Sciatic nerve (tissue), 2 donors: ENCODE data around the gene MEIOB. TPM values are rescaled to one million over a fixed set of nuclear protein-coding genes. Genes with fewer than 3 reads are reported as not detected.
"Not testable (repeated sequence)": the region's sequence is repeated elsewhere in the genome, so short reads cannot be mapped to it uniquely, and the experiment has no call there.

Source experiments
- ATAC-seq: fragments of 200-7000 bp; cut with Tn5 transposase; one replicate; pipeline ENCODE4 v1.9.1; 2020; ENCODE audit warnings: mild to moderate bottlenecking, moderate library complexity
- DNase-seq: peaks from one replicate; pipeline ENCODE4 v3.0.0-alpha.2; 2020; ENCODE audit warnings: low spot score
- intact Hi-C: fragments of 100-400 bp; cut with DNase I; formaldehyde crosslinking; loops from one replicate; pipeline ENCODE4 v1.14.2; 2022
- total RNA-seq: library from RNA; stranded (reverse); fragmentation: NEBNext Ultra II Directional; extraction: Animal tissue kit (Norgen Biotek cat#: 25700); gene quantifications from one replicate; pipeline ENCODE4 v1.2.1, GENCODE V29; 2021
- donor health status: DM: no; HTN: no; CAD: no.
- donor health status: DM: no; HTN: no; CAD: no.

MEIOB gene
- total RNA-seq, 1 donor from 2014 or later = not detected

- intact Hi-C loops = no loop called here
- ATAC-seq = no peak
- no peak for DNase-seq
Measured at GRCh38 chr16:1908184-1908583, 36.2 kb upstream of the MEIOB start.

GRCh38 chr16:1907226-1907860 is 35.4 kb upstream of the MEIOB start:
- DNase-seq (no peak), ATAC-seq (no peak)
- intact Hi-C loops = no loop called here

- intact Hi-C loops = no loop called here
- ATAC-seq = no peak
- no peak for DNase-seq
Measured at GRCh38 chr16:1906846-1907165, 34.8 kb upstream of the MEIOB start.

- no peak for DNase-seq
- intact Hi-C loops = no loop called here
- ATAC-seq = no peak
Measured at GRCh38 chr16:1906055-1906845, 34.3 kb upstream of the MEIOB start.

GRCh38 chr16:1903845-1904840 is 32.2 kb upstream of the MEIOB start:
- no peak for DNase-seq
- ATAC-seq = peak; percentile 52
- intact Hi-C loops = no loop called here

- no peak for DNase-seq
- intact Hi-C loops = no loop called here
- no peak for ATAC-seq
Measured at GRCh38 chr16:1903220-1903574, 31.2 kb upstream of the MEIOB start.

- intact Hi-C loops = no loop called here
- DNase-seq (no peak), ATAC-seq (no peak)
Measured at GRCh38 chr16:1902547-1903219, 30.7 kb upstream of the MEIOB start.

GRCh38 chr16:1900452-1900774 is 28.4 kb upstream of the MEIOB start:
- intact Hi-C loops = no loop called here
- DNase-seq = no peak
- no peak for ATAC-seq

GRCh38 chr16:1899641-1900451 is 27.9 kb upstream of the MEIOB start:
- DNase-seq = no peak
- intact Hi-C loops = no loop called here
- ATAC-seq = no peak

GRCh38 chr16:1897692-1898091 is 25.7 kb upstream of the MEIOB start:
- intact Hi-C loops, DNase-seq, ATAC-seq: not testable (repeated sequence)

- no peak for ATAC-seq
- intact Hi-C loops = no loop called here
- DNase-seq = no peak
Measured at GRCh38 chr16:1895949-1896675, 24.1 kb upstream of the MEIOB start.

GRCh38 chr16:1895068-1895467 is 23.1 kb upstream of the MEIOB start:
- ATAC-seq (no peak), DNase-seq (no peak)
- intact Hi-C loops = no loop called here

GRCh38 chr16:1890708-1891050 is 18.7 kb upstream of the MEIOB start:
- DNase-seq (no peak), ATAC-seq (no peak)
- intact Hi-C loops = loop anchor here (5.0 kb wide), 1 partner anchor 1492 kb away; no protein-coding TSS in a partner anchor

- intact Hi-C loops = loop anchor here (5.0 kb wide), 1 partner anchor 1492 kb away; no protein-coding TSS in a partner anchor
- DNase-seq (no peak), ATAC-seq (no peak)
Measured at GRCh38 chr16:1890024-1890707, 18.2 kb upstream of the MEIOB start.

GRCh38 chr16:1887711-1888354 is 15.9 kb upstream of the MEIOB start:
- DNase-seq (peak; percentile 25), ATAC-seq (no peak)
- intact Hi-C loops = no loop called here

GRCh38 chr16:1884889-1885288 is 12.9 kb upstream of the MEIOB start:
- intact Hi-C loops = no loop called here
- peak; percentile 15 for DNase-seq
- no peak for ATAC-seq
